Caco-2 (cell line): ENCODE measurements around the gene REEP6. TPM values are rescaled to one million over a fixed set of nuclear protein-coding genes. Genes with fewer than 3 reads are reported as not detected.

ENCODE experiments used
- BruUV-seq: library from RNA; stranded (reverse); fragments of 400-500 nt; replicated peaks from 2 replicates; lab custom pipeline; 2021; lab: Mats Ljungman, UMichigan
- CTCF ChIA-PET: fragments of 300-600 bp; sonication (Branson Sonifier 250); formaldehyde crosslinking; loops from one replicate; lab custom pipeline; 2022; ENCODE audit warnings: antibody characterized with exemption; lab: Charles Lee
- POLR2A ChIA-PET: fragments of 300-600 bp; sonication (Branson Sonifier 250); formaldehyde crosslinking; loops from one replicate; lab custom pipeline; 2022; ENCODE audit warnings: antibody characterized with exemption; lab: Charles Lee
- DNase-seq, 2 experiments: peaks; one replicate each; pipeline versions ENCODE4 v3.0.0 to v3.0.0-alpha.2; 2020 to 2022
- H3K27me3 ChIP-seq: replicated peaks from 2 replicates; pipeline ENCODE4 v1.6.0; 2011; ENCODE audit warnings: low read length; ENCODE audit not compliant: control insufficient read depth, insufficient read depth
- H3K36me3 ChIP-seq: 2 replicates; pipeline ENCODE4 v1.5.1; 2011; ENCODE audit warnings: low read length; ENCODE audit not compliant: control insufficient read depth, insufficient read depth
- H3K4me1 ChIP-seq: fragments of 250-450 bp; sonication (Bioruptor Pico); 2 replicates; pipeline ENCODE4 v1.5.1; 2020; ENCODE audit warnings: mild to moderate bottlenecking
- H3K4me3 ChIP-seq: 2 replicates; pipeline ENCODE4 v1.5.1; 2011; ENCODE audit warnings: low read depth, mild to moderate bottlenecking, control low read depth, low read length
- H3K9me3 ChIP-seq: fragments of 250-450 bp; sonication (Bioruptor Pico); 2 replicates; pipeline ENCODE4 v1.5.1; 2020; ENCODE audit warnings: mild to moderate bottlenecking, moderate library complexity
- H3K27ac Mint-ChIP-seq: one replicate; pipeline ENCODE4 v1.8.0; 2022; ENCODE audit warnings: mixed read lengths; ENCODE audit not compliant: unreplicated experiment
- H3K27me3 Mint-ChIP-seq: one replicate; pipeline ENCODE4 v1.8.0; 2022; ENCODE audit warnings: mixed read lengths; ENCODE audit not compliant: insufficient read depth, unreplicated experiment
- H3K36me3 Mint-ChIP-seq: one replicate; pipeline ENCODE4 v1.8.0; 2022; ENCODE audit warnings: mild to moderate bottlenecking, mixed read lengths; ENCODE audit not compliant: insufficient read depth, unreplicated experiment
- H3K4me1 Mint-ChIP-seq: one replicate; pipeline ENCODE4 v1.8.0; 2022; ENCODE audit warnings: low read depth, mixed read lengths; ENCODE audit not compliant: unreplicated experiment
- H3K4me3 Mint-ChIP-seq: one replicate; pipeline ENCODE4 v1.8.0; 2022; ENCODE audit warnings: mild to moderate bottlenecking, moderate library complexity, mixed read lengths; ENCODE audit not compliant: unreplicated experiment
- H3K9me3 Mint-ChIP-seq: one replicate; pipeline ENCODE4 v1.8.0; 2022; ENCODE audit warnings: mixed read lengths; ENCODE audit not compliant: unreplicated experiment
- CTCF ChIP-seq, 2 experiments: fragments of 200-600 bp in 1 of 2; IDR thresholded peaks; 1 replicate in 1 of 2; 2 replicates in 1 of 2; pipeline versions ENCODE4 v1.5.1 to v1.8.0; 2011 to 2022; ENCODE audit warnings: antibody characterized with exemption in 1 of 2, control low read depth in 1 of 2, inconsistent platforms in 1 of 2, low read depth in 1 of 2, low read length in 1 of 2, mild to moderate bottlenecking in 1 of 2, moderate library complexity in 1 of 2; ENCODE audit not compliant: insufficient read depth in 1 of 2, severe bottlenecking in 1 of 2, unreplicated experiment in 1 of 2
- intact Hi-C: fragments of 100-400 bp; cut with micrococcal nuclease; formaldehyde crosslinking; loops from one replicate; pipeline ENCODE4 v1.10.0; 2022; ENCODE audit not compliant: unreplicated experiment
- total RNA-seq: library from RNA; stranded (reverse); gene quantifications from 2 replicates; pipeline ENCODE4 v1.2.3, GENCODE V29; 2022

REEP6 gene
- total RNA-seq, 1 experiment from 2014 or later, result 50.2 TPM

- POLR2A ChIA-PET, result no interaction called here
- peaks cover 3% of the 10 kb centered on the region for H3K27me3 ChIP-seq
Observed at GRCh38 chr19:1524972-1525325, 34.0 kb downstream of the REEP6 start.

GRCh38 chr19:1525343-1525742 lies 34.4 kb downstream of the REEP6 start:
- Mint-ChIP-seq H3K27ac (no peak overlapping the region), H3K4me3 (no peak overlapping the region), H3K9me3 (no peaks in the 10 kb centered on the region), H3K4me1 (no peaks in the 10 kb centered on the region), H3K27me3 (peaks cover 14% of the 10 kb centered on the region), H3K36me3 (peaks cover 6% of the 10 kb centered on the region)
- CTCF ChIA-PET, result no interaction called here
- no peaks in the 10 kb centered on the region for H3K36me3 ChIP-seq
- no peak for DNase-seq
- no peaks in the 10 kb centered on the region for H3K9me3 ChIP-seq
- no peak overlapping the region for H3K4me3 ChIP-seq
- no peaks in the 10 kb centered on the region for H3K4me1 ChIP-seq
- intact Hi-C loops, result no loop called here
- no peak for TF ChIP-seq CTCF (IDR thresholded peaks at IDR 0.05; ENCODE audit: insufficient read depth in 1 of 2, low read depth in 1 of 2, low read length in 1 of 2, severe bottlenecking in 1 of 2, unreplicated experiment in 1 of 2)
- H3K27me3 ChIP-seq, result peaks cover 3% of the 10 kb centered on the region
- no TSS peak for BruUV-seq
- POLR2A ChIA-PET, result no interaction called here

More at GRCh38 chr19:1524972-1525325, 34.0 kb downstream of the REEP6 start:
- CTCF ChIA-PET, result no interaction called here
- no peaks in the 10 kb centered on the region for H3K36me3 ChIP-seq
- H3K9me3 Mint-ChIP-seq, result no peaks in the 10 kb centered on the region
- no peak overlapping the region for H3K4me3 ChIP-seq
- peaks cover 6% of the 10 kb centered on the region for H3K36me3 Mint-ChIP-seq
- no peaks in the 10 kb centered on the region for H3K4me1 Mint-ChIP-seq
- no peak overlapping the region for H3K27ac Mint-ChIP-seq
- no peak for TF ChIP-seq CTCF (IDR thresholded peaks at IDR 0.05; ENCODE audit: insufficient read depth in 1 of 2, low read depth in 1 of 2, low read length in 1 of 2, severe bottlenecking in 1 of 2, unreplicated experiment in 1 of 2)
- DNase-seq, result no peak
- intact Hi-C loops, result no loop called here
- no peak overlapping the region for H3K4me3 Mint-ChIP-seq
- peaks cover 14% of the 10 kb centered on the region for H3K27me3 Mint-ChIP-seq
- no peaks in the 10 kb centered on the region for H3K9me3 ChIP-seq
- no peaks in the 10 kb centered on the region for H3K4me1 ChIP-seq
- no TSS peak for BruUV-seq

- no peaks in the 10 kb centered on the region for H3K9me3 ChIP-seq
- peaks cover 10% of the 10 kb centered on the region for H3K36me3 Mint-ChIP-seq
- peaks cover 14% of the 10 kb centered on the region for H3K27me3 Mint-ChIP-seq
- no peak overlapping the region for H3K4me3 ChIP-seq
- no peaks in the 10 kb centered on the region for H3K9me3 Mint-ChIP-seq
- TF ChIP-seq CTCF (IDR thresholded peaks at IDR 0.05; ENCODE audit: insufficient read depth in 1 of 2, low read depth in 1 of 2, low read length in 1 of 2, severe bottlenecking in 1 of 2, unreplicated experiment in 1 of 2), result no peak
- ChIA-PET CTCF (no interaction called here), POLR2A (no interaction called here)
- no peak overlapping the region for H3K27ac Mint-ChIP-seq
- no peaks in the 10 kb centered on the region for H3K4me1 ChIP-seq
- no peak overlapping the region for H3K4me3 Mint-ChIP-seq
- no peaks in the 10 kb centered on the region for H3K36me3 ChIP-seq
- no peak for DNase-seq
- H3K27me3 ChIP-seq, result peaks cover 3% of the 10 kb centered on the region
- intact Hi-C loops, result no loop called here
- BruUV-seq, result no TSS peak
- no peaks in the 10 kb centered on the region for H3K4me1 Mint-ChIP-seq
Observed at GRCh38 chr19:1526066-1526778, 35.2 kb downstream of the REEP6 start.
